ENCODE data around the gene PLD3.

The PLD3 gene

DNA sequence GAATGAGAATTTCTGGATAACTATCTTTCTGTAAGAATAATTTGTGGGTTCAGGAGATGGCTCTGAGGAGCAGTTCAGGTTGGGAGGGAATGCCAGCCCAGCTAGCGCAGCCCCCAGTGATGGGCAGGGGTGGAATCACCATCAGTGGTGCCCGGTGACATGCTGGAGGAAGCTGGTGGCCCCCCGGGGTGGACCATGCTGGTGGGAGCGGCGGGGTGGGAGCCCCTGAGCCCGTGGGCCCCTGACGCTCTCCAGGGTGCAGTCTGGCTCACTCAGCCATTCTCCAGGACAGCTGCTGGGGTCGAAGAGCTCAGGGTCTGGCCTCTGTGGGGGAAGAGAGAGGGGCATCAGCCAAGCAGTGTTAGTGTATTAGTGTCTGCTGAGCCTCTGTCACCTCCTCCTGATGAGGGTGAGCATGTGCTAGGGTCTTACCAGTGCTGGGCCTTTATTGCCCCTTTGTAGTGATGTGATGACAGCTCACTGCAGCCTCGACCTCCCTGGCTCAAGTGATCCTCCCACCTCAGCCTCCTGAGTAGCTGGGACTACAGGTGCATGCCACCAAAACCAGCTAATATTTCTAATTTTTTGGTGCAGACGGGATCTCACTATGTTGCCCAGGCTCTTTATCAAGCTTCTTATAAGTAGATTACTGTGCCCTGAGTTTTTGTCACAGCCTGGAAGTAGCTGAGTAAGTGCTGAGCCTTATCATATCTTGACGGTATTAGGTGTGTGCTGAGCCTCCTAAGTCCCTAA is 31.1 kb downstream of the PLD3 start:
- DNase-seq (ENCODE audit: low read depth), result no peak
- TF ChIP-seq, protein P1, sequence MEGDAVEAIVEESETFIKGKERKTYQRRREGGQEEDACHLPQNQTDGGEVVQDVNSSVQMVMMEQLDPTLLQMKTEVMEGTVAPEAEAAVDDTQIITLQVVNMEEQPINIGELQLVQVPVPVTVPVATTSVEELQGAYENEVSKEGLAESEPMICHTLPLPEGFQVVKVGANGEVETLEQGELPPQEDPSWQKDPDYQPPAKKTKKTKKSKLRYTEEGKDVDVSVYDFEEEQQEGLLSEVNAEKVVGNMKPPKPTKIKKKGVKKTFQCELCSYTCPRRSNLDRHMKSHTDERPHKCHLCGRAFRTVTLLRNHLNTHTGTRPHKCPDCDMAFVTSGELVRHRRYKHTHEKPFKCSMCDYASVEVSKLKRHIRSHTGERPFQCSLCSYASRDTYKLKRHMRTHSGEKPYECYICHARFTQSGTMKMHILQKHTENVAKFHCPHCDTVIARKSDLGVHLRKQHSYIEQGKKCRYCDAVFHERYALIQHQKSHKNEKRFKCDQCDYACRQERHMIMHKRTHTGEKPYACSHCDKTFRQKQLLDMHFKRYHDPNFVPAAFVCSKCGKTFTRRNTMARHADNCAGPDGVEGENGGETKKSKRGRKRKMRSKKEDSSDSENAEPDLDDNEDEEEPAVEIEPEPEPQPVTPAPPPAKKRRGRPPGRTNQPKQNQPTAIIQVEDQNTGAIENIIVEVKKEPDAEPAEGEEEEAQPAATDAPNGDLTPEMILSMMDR (IDR thresholded peaks at IDR 0.05; ENCODE audit: low read depth, low read length, missing control alignments), result no peak
- no peak overlapping the region for H3K4me3 ChIP-seq (ENCODE audit: low read depth, low read length)

DNA sequence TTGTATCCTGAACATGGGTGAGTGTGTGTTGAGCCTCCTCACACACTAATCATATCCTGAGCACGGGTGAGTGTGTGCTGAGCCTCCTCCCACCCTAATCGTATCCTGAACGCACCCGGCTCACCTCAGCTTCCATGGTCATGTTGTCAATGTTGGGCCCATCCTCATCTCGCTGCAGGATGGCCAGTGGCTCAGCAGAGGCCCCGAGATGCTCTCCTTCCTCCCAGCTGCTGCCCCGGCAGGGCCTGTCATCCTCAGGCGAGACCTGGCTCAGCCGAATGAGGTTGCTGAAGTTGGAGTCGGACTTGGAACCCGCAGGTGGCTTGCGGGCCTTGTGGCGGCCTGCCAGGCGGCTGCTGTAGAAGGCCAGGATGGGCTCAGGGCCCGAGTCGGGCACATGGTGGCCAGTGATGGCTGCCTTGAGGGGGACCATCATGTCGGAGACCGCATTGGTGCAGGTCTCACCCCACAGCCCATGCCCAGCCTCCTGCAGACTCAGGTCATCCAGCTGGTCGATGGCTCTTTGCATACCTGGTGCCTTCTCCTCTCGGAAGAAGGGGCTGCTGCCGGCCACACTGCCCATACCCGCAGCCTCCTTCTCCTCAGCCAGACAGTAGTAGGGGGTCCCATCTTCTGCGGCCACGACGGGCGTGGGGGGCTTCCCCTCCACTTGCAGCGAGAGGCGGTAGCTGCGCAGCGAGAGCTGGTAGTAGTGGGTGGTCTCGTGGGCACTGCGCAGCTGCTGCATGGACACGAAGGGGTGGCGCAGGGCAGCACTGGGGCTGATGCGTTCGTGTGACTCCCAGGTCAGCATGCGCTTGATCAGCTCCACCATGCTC is 31.9 kb downstream of the PLD3 start:
- no peak overlapping the region for H3K4me3 ChIP-seq (ENCODE audit: low read depth, low read length)
- TF ChIP-seq, protein P1 (IDR thresholded peaks at IDR 0.05; ENCODE audit: low read depth, low read length, missing control alignments), result no peak
- DNase-seq (ENCODE audit: low read depth), result no peak

DNA sequence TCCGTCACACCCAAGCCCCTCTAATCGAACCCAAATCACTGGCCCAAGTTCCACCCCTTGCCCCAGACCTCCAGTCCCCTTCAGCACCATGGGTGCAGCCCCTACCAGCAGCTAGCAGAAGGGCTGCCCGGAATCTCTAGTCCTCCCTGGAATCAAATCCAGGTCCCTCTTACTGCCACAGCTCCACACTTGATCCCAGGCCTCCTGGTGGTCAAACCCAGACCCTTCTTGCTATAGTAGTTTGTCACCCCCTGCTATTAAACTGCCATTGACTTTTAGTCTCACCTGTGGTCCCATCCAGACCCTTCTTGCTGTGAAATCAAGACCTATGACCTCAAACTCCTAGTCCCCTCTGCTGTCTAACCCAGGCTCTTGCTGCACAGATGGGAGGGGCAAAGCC is 32.8 kb downstream of the PLD3 start:
- TF ChIP-seq, protein P1 (IDR thresholded peaks at IDR 0.05; ENCODE audit: low read depth, low read length, missing control alignments), result no peak
- no peak for DNase-seq (ENCODE audit: low read depth)

DNA sequence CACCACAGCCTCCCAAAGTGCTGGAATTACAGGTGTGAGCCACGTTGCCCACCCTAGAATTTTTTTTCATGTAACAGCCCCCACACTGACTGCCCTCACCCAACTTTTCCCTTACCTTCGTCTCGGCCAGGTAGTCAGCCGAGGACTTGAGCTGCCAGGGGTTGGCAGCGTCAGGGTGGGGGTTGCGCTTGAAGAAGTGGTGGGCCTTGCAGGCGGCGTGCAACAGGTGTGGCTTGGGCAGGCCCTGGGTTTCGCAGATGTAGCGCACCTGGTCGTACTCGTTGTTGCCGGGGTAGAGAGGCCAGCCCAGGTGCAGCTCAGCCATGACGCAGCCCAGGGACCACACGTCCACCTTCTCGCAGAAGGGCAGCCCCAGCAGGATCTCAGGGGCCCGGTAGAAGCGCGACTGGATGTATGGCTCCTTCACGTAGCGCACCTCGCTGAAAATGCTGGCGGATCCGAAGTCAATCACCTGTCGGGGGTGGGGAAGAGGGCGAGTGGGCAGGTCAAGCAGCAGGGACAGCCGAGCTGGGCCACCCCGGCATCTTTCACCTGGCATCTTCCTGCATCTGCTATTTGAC is 35.3 kb downstream of the PLD3 start:
- TF ChIP-seq, protein P1 (IDR thresholded peaks at IDR 0.05; ENCODE audit: low read depth, low read length, missing control alignments), result no peak
- no peak for DNase-seq (ENCODE audit: low read depth)

More for the DNA sequence above, 32.8 kb downstream of the PLD3 start:
- H3K4me3 ChIP-seq (ENCODE audit: low read depth, low read length), result no peak overlapping the region

DNA sequence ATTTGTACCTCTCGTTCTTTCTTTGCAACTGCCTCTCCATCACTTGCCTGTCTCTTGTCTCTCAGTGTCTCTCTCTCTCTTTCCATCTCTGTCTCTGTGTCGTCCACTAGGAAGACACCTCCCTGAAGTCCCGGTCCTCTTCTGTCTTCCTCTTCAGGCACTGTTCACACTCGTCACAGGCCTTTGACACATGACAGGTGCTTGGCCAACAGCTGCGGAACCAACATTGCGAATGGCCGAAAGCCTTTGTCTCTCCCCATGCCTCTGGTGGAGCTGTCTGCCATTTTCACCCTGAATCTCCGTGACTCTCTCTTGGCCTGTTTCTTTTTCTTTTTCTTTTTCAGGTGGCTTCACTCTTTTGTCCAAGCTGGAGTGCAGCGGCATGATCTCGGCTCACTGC is 38.7 kb downstream of the PLD3 start:
- H3K4me3 ChIP-seq (ENCODE audit: low read depth, low read length), result no peak overlapping the region
- TF ChIP-seq, protein P1 (IDR thresholded peaks at IDR 0.05; ENCODE audit: low read depth, low read length, missing control alignments), result no peak
- DNase-seq (ENCODE audit: low read depth), result no peak

More for the DNA sequence above, 35.3 kb downstream of the PLD3 start:
- no peak overlapping the region for H3K4me3 ChIP-seq (ENCODE audit: low read depth, low read length)

DNA sequence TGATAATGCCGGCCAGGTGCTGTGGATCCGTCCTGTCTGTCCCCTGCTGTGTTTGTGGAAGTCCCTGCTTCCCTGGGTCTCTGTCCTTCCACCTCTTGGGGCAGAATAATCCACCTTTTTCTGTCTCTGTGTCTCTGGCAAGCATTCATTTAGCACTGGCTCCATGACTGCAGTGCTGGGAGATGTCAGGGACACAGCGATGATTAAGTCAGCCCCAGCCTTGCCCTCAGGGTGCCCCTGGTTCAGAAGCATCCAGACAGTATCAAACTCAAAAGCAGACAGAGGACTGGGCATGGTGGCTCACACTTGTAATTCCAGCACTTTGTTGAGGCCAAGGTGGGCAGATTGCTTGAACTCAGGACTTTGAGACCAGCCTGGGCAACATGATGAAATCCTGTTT is 40.0 kb downstream of the PLD3 start:
- DNase-seq (ENCODE audit: low read depth), result no peak

More for the DNA sequence above, 40.0 kb downstream of the PLD3 start:
- TF ChIP-seq, protein P1 (IDR thresholded peaks at IDR 0.05; ENCODE audit: low read depth, low read length, missing control alignments), result no peak
- no peak overlapping the region for H3K4me3 ChIP-seq (ENCODE audit: low read depth, low read length)

Measured in GM12864 (cell line).